ENCODE data around the gene MRPL46.

Gene MRPL46

DNA sequence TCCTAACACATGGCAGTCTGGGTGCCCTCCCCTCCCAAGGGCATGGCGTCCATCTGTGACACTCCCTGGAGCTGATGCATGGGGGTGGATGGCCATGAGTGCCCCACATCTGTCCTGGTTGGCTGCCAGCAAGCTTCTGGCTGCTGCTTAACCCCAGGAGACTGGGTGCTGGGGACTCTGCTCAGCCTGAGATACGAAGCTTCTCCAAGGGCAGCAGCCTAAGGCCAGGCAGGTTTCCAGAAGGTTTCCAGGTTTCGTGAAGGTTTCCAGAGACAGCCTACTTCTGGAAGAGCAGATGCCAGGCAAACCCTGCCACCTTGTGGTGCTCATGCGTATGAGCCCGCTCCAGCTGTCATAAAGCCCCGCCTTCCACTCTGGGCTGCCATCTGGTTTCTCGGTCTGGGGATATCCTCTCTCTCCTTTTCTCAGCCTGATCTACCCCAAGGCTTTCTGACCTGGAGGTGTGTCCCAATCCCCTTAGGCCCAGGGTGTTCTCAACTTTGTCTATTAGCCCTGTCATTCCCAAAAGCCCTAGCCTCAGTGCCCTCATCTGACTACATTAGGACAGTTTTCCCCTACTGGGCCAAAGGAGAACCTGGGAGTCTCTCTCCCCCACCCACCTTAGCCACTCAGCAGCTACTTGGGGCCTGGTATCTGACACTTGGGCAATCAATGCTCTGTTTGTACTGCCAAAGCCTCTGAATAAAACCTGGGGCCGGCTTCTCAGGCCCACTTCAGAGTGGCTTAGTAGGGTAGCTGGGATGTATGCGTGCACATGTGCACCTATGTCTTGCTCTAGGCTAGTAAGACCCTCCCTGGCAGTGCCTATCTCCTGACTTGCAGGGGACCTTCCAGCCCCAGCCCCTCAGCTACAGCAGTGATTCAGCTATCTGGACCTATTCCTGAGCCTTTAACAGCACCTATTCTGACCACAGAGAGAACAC is 12.0 kb downstream of the MRPL46 start:
- DNase-seq (ENCODE audit: low read depth) = peak; percentile 70
- TF ChIP-seq MYC (IDR thresholded peaks at IDR 0.05; ENCODE audit: low read depth, low read length) = no peak
- TF ChIP-seq, protein P1, sequence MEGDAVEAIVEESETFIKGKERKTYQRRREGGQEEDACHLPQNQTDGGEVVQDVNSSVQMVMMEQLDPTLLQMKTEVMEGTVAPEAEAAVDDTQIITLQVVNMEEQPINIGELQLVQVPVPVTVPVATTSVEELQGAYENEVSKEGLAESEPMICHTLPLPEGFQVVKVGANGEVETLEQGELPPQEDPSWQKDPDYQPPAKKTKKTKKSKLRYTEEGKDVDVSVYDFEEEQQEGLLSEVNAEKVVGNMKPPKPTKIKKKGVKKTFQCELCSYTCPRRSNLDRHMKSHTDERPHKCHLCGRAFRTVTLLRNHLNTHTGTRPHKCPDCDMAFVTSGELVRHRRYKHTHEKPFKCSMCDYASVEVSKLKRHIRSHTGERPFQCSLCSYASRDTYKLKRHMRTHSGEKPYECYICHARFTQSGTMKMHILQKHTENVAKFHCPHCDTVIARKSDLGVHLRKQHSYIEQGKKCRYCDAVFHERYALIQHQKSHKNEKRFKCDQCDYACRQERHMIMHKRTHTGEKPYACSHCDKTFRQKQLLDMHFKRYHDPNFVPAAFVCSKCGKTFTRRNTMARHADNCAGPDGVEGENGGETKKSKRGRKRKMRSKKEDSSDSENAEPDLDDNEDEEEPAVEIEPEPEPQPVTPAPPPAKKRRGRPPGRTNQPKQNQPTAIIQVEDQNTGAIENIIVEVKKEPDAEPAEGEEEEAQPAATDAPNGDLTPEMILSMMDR (IDR thresholded peaks at IDR 0.05; ENCODE audit: low read depth, low read length) = peak; percentile 87
- no peak overlapping the region for H3K4me3 ChIP-seq (ENCODE audit: low read depth, low read length)

DNA sequence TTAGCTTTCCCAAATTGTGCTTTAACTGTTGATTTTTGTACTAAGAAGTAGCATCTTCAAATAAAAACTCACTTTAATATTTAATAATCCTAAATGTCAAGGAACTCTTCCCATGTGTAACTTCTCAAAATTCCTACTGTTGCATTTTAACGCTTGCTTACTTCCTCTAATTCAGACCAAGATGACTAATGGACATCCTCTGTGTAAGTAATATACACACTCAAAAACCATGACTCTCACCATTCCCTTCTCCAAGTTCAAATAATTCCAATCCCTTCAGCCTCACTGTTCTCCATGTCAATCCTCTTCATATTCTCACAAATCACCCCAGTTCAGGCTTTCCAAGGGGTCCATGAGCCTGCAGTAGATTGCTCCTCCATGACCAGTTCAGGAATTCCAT is 13.0 kb downstream of the MRPL46 start:
- TF ChIP-seq, protein P1 (IDR thresholded peaks at IDR 0.05; ENCODE audit: low read depth, low read length) = no peak
- no peak for TF ChIP-seq POLR2A (IDR thresholded peaks at IDR 0.05; ENCODE audit: extremely low read depth, insufficient read length)
- TF ChIP-seq, protein P2, sequence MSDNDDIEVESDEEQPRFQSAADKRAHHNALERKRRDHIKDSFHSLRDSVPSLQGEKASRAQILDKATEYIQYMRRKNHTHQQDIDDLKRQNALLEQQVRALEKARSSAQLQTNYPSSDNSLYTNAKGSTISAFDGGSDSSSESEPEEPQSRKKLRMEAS (IDR thresholded peaks at IDR 0.05; ENCODE audit: low read depth, low read length) = no peak
- no peak for TF ChIP-seq MYC (IDR thresholded peaks at IDR 0.05; ENCODE audit: low read depth, low read length)
- DNase-seq (ENCODE audit: low read depth) = no peak
- no peak overlapping the region for H3K4me3 ChIP-seq (ENCODE audit: low read depth, low read length)

DNA sequence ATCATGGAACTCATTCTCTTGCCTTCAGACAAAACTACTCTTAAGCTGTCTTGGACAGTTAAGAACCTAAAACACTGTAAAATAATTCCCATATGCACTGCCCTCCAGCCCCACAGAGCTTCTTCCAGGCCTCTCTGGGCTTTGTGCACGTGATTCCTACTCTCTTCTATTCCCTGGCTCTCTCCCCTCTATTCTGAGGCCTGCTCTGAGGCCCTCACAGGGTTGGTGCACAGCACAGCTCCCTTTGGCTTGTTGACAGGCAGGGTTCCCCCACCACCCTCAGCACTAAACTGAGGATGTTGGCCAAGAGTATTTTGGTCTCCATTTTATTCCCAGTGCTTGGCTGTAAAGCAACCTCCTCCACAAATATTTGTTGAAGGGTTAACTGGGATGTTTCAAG is 13.5 kb downstream of the MRPL46 start:
- TF ChIP-seq, protein P2 (IDR thresholded peaks at IDR 0.05; ENCODE audit: low read depth, low read length) = no peak
- TF ChIP-seq, protein P1 (IDR thresholded peaks at IDR 0.05; ENCODE audit: low read depth, low read length) = no peak
- no peak for TF ChIP-seq MYC (IDR thresholded peaks at IDR 0.05; ENCODE audit: low read depth, low read length)
- no peak for TF ChIP-seq POLR2A (IDR thresholded peaks at IDR 0.05; ENCODE audit: extremely low read depth, insufficient read length)
- DNase-seq (ENCODE audit: low read depth) = no peak
- no peak overlapping the region for H3K4me3 ChIP-seq (ENCODE audit: low read depth, low read length)

DNA sequence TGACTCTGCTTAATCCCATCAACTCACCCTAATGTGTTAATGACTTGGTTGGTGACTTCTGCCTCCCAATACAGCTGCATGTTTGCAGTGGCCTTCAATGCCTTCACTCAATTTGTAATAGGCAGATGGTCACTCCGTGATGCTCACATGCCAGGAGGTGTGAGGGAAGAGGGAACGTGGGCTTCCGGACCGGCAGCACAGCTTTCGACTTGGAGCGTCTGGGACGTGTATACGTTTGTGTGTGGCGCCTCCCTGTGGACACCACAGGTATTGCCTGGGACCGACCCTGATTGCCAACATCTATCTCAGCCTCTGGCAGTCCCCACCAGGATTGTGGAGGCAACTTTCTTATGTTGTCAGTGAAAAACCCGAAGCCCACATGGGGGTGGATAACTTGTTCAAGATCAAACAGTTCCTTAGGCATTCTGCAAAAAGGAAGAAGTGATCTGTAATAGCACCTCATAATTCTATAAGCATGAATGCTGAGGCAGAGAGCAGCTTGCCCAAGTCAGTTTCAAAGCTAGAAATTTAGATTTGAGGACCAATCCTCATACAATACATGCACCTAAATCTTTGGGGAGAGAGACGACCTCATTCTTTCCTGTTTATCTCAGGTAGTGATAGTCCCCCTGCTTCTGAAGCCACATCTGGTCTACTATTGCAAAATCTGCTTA is 16.9 kb downstream of the MRPL46 start:
- no peak for TF ChIP-seq MYC (IDR thresholded peaks at IDR 0.05; ENCODE audit: low read depth, low read length)
- TF ChIP-seq, protein P2 (IDR thresholded peaks at IDR 0.05; ENCODE audit: low read depth, low read length) = peak; percentile 66
- TF ChIP-seq, protein P1 (IDR thresholded peaks at IDR 0.05; ENCODE audit: low read depth, low read length) = peak; percentile 97
- DNase-seq (ENCODE audit: low read depth) = peak; percentile 75
- no peak overlapping the region for H3K4me3 ChIP-seq (ENCODE audit: low read depth, low read length)

DNA sequence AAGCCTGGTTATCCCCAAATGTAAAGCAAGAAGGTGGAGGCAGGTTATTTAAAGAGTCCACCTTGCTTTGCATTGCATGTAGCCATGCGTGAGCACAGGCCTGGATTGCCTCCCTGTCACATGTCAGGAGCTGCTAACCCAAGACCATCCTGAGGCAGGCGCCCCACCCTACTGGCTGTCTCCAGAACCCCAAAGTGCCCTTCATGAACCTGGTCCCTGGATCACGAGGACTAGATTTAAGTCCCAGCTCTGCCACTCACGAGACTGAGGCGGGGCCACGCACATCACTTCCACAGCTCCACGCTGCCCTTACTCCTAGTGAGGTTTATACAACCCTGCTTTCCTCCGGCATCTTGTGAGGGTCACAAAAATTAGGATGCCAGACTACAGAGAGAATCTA is 17.6 kb downstream of the MRPL46 start:
- no peak overlapping the region for H3K4me3 ChIP-seq (ENCODE audit: low read depth, low read length)
- no peak for DNase-seq (ENCODE audit: low read depth)
- TF ChIP-seq, protein P2 (IDR thresholded peaks at IDR 0.05; ENCODE audit: low read depth, low read length) = no peak
- TF ChIP-seq, protein P1 (IDR thresholded peaks at IDR 0.05; ENCODE audit: low read depth, low read length) = no peak
- TF ChIP-seq POLR2A (IDR thresholded peaks at IDR 0.05; ENCODE audit: extremely low read depth, insufficient read length) (no peak), MYC (IDR thresholded peaks at IDR 0.05; ENCODE audit: low read depth, low read length) (no peak)

All from NB4 (cell line).